Esophagus squamous epithelium (tissue), 5 donors: ENCODE data around the gene ELOVL4. TPM values are rescaled to one million over a fixed set of nuclear protein-coding genes. Genes with fewer than 3 reads are reported as not detected.
A peak's percentile ranks its signal among the peaks of the same experiment; 100 is the strongest.

Experiments
- DNase-seq: peaks from one replicate; lab custom pipeline; 2025; lab: John Stamatoyannopoulos, UW
- H3K27ac ChIP-seq, 4 donors: fragments of 200-600 bp; sonication (generic); one replicate each; pipeline ENCODE4 v1.5.1; 2016 to 2019; ENCODE audit warnings: mild to moderate bottlenecking in 1 of 4
- H3K27me3 ChIP-seq, 4 donors: fragments of 200-600 bp; sonication (generic); 1 replicate in 3 of 4; 2 replicates in 1 of 4; pipeline versions ENCODE4 v1.5.1 to v1.6.0; 2017 to 2021; ENCODE audit warnings: antibody characterized with exemption in 1 of 4
- H3K36me3 ChIP-seq, 3 donors: fragments of 200-600 bp; sonication (generic); one replicate each; pipeline ENCODE4 v1.5.1; 2016 to 2019
- H3K4me1 ChIP-seq, 3 donors: fragments of 200-600 bp; sonication (generic); one replicate each; pipeline ENCODE4 v1.5.1; 2017 to 2019
- H3K4me3 ChIP-seq, 4 donors: fragments of 200-600 bp; sonication (generic); 1 replicate in 3 of 4; 2 replicates in 1 of 4; pipeline ENCODE4 v1.5.1; 2016 to 2019; ENCODE audit warnings: mild to moderate bottlenecking in 2 of 4, moderate library complexity in 1 of 4
- H3K9me3 ChIP-seq, 3 donors: fragments of 200-600 bp; sonication (generic); one replicate each; pipeline ENCODE4 v1.5.1; 2016 to 2019
- POLR2A ChIP-seq, 4 donors: fragments of 450-650 bp; IDR thresholded peaks; one replicate each; pipeline ENCODE4 v1.6.1; 2017; ENCODE audit warnings: antibody characterized with exemption in 4 of 4, mild to moderate bottlenecking in 4 of 4, moderate library complexity in 3 of 4
- WGBS, 2 donors: methylation state at CpG; one replicate each; pipeline ENCODE4 v1.1.5; 2018; 5-methylcytosine and 5-hydroxymethylcytosine counted together
- intact Hi-C: fragments of 100-400 bp; cut with DNase I; formaldehyde crosslinking; loops from one replicate; pipeline ENCODE4 v1.15.0; 2022
- total RNA-seq, 4 donors: library from RNA; depleted of rRNA; stranded (reverse); fragments of >200 nt; gene quantifications; one replicate each; pipeline ENCODE4 v1.1.0, GENCODE V29; 2016
- TF ChIP-seq, protein P1 (sequence below), 6 experiments: fragments of 450-650 bp in 4 of 6; fragments of 200-600 bp in 2 of 6; sonication (generic) in 2 of 6; IDR thresholded peaks; one replicate each; pipeline ENCODE4 v1.5.1; 2016 to 2019; ENCODE audit warnings: antibody characterized with exemption in 6 of 6, mild to moderate bottlenecking in 4 of 6, moderate library complexity in 4 of 6
- donor health status: DM: yes; HTN: yes; CAD: no.

ELOVL4 gene
- total RNA-seq, 4 donors from 2014 or later = 6.7 to 18.7 (median 12.1) TPM

DNA sequence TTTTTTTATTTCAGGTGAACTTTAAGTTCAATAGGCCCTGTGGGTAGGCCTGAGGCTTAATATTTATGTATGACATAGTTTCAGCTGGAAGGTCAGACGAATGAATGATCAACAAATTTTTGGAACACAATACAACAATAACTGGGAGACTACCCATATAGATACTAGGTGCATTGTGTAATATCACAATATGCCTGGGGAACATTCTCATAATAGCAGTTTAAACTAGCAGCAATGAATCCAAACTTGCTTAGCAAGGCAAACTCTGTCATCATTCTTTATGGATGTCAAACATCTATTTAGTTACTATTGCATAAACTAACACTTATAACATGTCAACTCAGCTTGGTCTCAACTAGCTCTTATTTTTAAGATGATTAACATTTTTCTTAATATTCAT, 49.3 kb downstream of the ELOVL4 start:
- Histone ChIP-seq H3K36me3 (no peaks in the 10 kb centered on the region), H3K4me3 (no peak overlapping the region), H3K9me3 (no peaks in the 10 kb centered on the region), H3K4me1 (peaks cover 0 to 20% (median 0%) of the 10 kb centered on the region in 3 donors), H3K27ac (no peak overlapping the region), H3K27me3 (no peaks in the 10 kb centered on the region)
- TF ChIP-seq POLR2A (IDR thresholded peaks at IDR 0.05) = no peak
- TF ChIP-seq, protein P1, sequence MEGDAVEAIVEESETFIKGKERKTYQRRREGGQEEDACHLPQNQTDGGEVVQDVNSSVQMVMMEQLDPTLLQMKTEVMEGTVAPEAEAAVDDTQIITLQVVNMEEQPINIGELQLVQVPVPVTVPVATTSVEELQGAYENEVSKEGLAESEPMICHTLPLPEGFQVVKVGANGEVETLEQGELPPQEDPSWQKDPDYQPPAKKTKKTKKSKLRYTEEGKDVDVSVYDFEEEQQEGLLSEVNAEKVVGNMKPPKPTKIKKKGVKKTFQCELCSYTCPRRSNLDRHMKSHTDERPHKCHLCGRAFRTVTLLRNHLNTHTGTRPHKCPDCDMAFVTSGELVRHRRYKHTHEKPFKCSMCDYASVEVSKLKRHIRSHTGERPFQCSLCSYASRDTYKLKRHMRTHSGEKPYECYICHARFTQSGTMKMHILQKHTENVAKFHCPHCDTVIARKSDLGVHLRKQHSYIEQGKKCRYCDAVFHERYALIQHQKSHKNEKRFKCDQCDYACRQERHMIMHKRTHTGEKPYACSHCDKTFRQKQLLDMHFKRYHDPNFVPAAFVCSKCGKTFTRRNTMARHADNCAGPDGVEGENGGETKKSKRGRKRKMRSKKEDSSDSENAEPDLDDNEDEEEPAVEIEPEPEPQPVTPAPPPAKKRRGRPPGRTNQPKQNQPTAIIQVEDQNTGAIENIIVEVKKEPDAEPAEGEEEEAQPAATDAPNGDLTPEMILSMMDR (IDR thresholded peaks at IDR 0.05) = no peak
- 65 to 91% methylated on average over 1 of the region's 1 CpG for WGBS, 2 donors
- intact Hi-C loops = no loop called here
- DNase-seq = no peak

DNA sequence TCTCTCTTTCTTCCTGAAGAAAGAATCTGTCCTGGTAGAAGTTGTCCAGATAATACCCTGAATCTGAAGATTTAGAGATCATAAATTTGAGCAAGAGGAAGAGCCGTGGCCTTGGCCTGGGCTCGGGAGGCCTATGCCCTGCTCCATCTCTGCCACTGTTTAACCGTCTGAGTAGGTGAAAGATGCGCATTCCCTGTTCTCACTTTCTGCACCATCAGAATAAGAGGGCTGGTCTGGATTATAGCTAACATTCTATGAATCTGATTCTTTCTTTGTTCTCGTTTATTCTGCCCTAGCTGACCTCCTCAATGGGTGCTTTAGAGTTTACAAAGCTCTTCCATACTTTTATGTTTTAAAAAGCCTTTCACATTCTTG, 51.3 kb downstream of the ELOVL4 start:
- intact Hi-C loops = no loop called here

DNA sequence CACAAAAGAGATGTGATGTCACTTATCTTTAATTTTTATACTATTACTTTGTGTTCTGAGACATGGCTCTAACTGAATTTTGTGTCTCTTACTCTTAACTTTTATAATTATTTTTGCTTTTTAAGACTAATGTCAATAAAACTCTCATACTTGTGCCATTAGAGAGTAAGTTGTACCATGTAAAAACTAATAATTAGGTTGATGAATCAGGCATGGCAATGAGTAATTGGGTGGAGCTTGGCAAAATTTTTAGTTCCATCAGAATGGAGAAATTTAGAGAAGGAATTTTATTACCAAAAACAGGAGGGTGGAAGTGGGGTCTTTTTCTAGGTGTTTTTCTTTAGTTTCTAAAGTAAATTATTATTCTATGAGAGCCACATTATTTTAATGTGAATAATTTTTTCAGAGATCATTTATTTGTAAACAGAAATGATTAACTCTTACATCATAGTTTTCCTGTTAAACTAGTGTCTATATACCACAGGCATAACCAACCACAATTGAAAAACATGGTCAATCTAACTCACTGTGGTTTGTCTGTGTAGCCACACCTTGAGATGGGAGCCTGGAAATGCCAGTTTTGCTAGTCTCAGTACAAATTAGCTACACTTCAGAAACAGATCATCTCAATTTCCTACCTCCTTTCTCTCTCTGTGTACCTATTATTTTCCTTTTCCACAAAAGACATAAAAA, 51.8 kb downstream of the ELOVL4 start:
- Histone ChIP-seq H3K4me3 (no peak overlapping the region), H3K36me3 (no peaks in the 10 kb centered on the region), H3K9me3 (no peaks in the 10 kb centered on the region), H3K27me3 (no peaks in the 10 kb centered on the region), H3K4me1 (peaks cover 0 to 20% (median 0%) of the 10 kb centered on the region in 3 donors), H3K27ac (peak overlapping the region in 3 of 4 donors; percentile 48 to 74 (median 66))
- DNase-seq = no peak
- intact Hi-C loops = no loop called here
- TF ChIP-seq, protein P1 (IDR thresholded peaks at IDR 0.05) = no peak
- no peak for TF ChIP-seq POLR2A (IDR thresholded peaks at IDR 0.05)

More for the DNA sequence above, 51.3 kb downstream of the ELOVL4 start:
- no peak overlapping the region for H3K4me3 ChIP-seq
- H3K36me3 ChIP-seq = no peaks in the 10 kb centered on the region
- no peaks in the 10 kb centered on the region for H3K9me3 ChIP-seq
- no peaks in the 10 kb centered on the region for H3K27me3 ChIP-seq
- no peak for TF ChIP-seq POLR2A (IDR thresholded peaks at IDR 0.05)
- TF ChIP-seq, protein P1 (IDR thresholded peaks at IDR 0.05) = no peak
- no peak for DNase-seq
- 83 to 86% methylated on average over 5 of the region's 5 CpGs for WGBS, 2 donors
- H3K27ac ChIP-seq = peak overlapping the region in 3 of 4 donors; percentile 48 to 74 (median 66)
- peaks cover 0 to 20% (median 0%) of the 10 kb centered on the region in 3 donors for H3K4me1 ChIP-seq

DNA sequence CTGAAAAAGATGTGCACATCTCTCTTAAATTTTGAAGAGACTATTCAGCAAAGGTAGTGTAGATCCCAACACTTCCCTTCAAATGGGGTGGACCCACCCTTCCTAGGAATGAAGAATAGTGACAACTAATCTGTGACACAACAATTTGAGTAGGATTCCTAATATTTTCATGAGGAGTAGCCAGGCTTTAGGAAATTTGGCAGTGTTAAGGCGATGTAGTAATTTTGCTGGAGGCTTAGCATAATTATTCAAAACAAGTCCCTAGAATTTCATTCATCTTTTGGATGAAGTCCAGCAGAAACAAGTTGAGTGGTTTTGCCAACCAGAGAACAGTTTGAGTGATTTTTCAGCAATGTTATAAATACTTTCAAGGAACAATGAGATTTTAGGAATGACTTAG, 52.4 kb downstream of the ELOVL4 start:
- intact Hi-C loops = no loop called here
- 6 to 22% methylated on average over 1 of the region's 1 CpG for WGBS, 2 donors
- Histone ChIP-seq H3K4me1 (peaks cover 0 to 20% (median 0%) of the 10 kb centered on the region in 3 donors), H3K27me3 (no peaks in the 10 kb centered on the region), H3K9me3 (no peaks in the 10 kb centered on the region), H3K36me3 (no peaks in the 10 kb centered on the region), H3K27ac (peak overlapping the region in 2 of 4 donors; percentile 60 to 74), H3K4me3 (no peak overlapping the region)
- TF ChIP-seq, protein P1 (IDR thresholded peaks at IDR 0.05) = no peak
- TF ChIP-seq POLR2A (IDR thresholded peaks at IDR 0.05) = no peak
- DNase-seq = no peak

DNA sequence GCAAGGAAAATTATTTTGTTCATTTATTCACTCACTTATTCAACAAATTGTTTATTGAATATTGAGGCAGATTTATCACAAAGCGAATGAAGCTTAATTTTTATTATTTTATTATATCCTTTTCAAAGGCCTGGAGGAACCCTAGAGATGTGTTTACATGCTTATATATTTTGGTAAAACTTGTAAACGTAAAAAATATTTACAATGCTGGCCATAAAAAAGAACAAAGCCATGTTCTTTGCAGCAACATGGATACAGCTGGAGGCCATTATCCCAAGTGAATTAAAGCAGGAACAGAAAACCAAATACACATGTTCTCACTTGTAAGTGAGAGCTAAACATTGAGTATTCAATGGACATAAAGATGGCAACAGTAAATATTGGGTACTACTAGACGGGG, 58.8 kb downstream of the ELOVL4 start:
- no peaks in the 10 kb centered on the region for H3K27me3 ChIP-seq
- no peak overlapping the region for H3K27ac ChIP-seq
- TF ChIP-seq, protein P1 (IDR thresholded peaks at IDR 0.05) = no peak
- no peak for TF ChIP-seq POLR2A (IDR thresholded peaks at IDR 0.05)
- WGBS, 2 donors = 61 to 70% methylated on average over 2 of the region's 3 CpGs
- intact Hi-C loops = no loop called here
- no peaks in the 10 kb centered on the region for H3K4me1 ChIP-seq
- H3K4me3 ChIP-seq = no peak overlapping the region
- H3K36me3 ChIP-seq = no peaks in the 10 kb centered on the region
- no peaks in the 10 kb centered on the region for H3K9me3 ChIP-seq
- DNase-seq = no peak
